ENCODE results near the gene ZEB2. TPM values are rescaled to one million over a fixed set of nuclear protein-coding genes. Genes with fewer than 3 reads are reported as not detected.

The ZEB2 gene
- total and polyA plus RNA-seq, 2 of the 13 experiments (the other 11 are each of a cell fraction or from before 2014, with no cell fraction given) = 0.07 TPM; not detected in 1

DNA sequence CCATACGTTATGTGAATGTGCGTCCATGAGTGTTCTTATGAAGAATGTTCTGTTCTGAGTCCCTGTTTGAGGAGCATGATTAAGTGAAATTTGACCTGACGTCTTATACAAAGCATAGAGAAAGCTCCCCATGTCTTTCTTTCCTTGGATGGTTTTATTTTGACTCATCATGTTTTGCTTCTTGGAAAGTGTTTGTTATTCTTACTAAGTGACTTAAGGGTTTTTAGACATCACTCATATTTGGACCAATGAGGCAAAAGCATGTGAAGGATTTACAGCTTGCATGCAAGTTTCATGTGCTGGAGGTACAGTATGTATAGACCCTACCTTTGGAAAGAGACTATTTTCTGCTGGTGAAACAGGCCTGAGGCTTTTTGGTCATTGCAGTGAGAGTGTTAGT lies 33.5 kb upstream of the ZEB2 start:
- BruUV-seq (replicated peaks) = no TSS peak
- ChIA-PET CTCF (ENCODE audit: low intra/inter-chr PET ratio, low total read pairs) (no interaction called here), POLR2A (no interaction called here)
- DNase-seq (ENCODE audit: low spot score) (no peak), FAIRE-seq (no peak), ATAC-seq (no peak)
- intact Hi-C loops (cut with micrococcal nuclease; ENCODE audit: unreplicated experiment) = no loop called here
- no peak for TF ChIP-seq ZNF20 (CRISPR knock-in tag; IDR thresholded peaks at IDR 0.05)
- TF ChIP-seq, protein P1, sequence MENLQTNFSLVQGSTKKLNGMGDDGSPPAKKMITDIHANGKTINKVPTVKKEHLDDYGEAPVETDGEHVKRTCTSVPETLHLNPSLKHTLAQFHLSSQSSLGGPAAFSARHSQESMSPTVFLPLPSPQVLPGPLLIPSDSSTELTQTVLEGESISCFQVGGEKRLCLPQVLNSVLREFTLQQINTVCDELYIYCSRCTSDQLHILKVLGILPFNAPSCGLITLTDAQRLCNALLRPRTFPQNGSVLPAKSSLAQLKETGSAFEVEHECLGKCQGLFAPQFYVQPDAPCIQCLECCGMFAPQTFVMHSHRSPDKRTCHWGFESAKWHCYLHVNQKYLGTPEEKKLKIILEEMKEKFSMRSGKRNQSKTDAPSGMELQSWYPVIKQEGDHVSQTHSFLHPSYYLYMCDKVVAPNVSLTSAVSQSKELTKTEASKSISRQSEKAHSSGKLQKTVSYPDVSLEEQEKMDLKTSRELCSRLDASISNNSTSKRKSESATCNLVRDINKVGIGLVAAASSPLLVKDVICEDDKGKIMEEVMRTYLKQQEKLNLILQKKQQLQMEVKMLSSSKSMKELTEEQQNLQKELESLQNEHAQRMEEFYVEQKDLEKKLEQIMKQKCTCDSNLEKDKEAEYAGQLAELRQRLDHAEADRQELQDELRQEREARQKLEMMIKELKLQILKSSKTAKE (CRISPR knock-in tag; IDR thresholded peaks at IDR 0.05; ENCODE audit: borderline replicate concordance) = no peak
- H3K79me2 ChIP-seq (ENCODE audit: insufficient read depth, low read length) = no peaks in the 10 kb centered on the region
- H3K4me1 ChIP-seq (ENCODE audit: insufficient read depth, low read length) = no peaks in the 10 kb centered on the region
- no peak overlapping the region for H3K9ac ChIP-seq (ENCODE audit: insufficient read depth, low read depth, low read length)
- H4K20me1 ChIP-seq (ENCODE audit: insufficient read depth, low read length) = no peaks in the 10 kb centered on the region
- no peak overlapping the region for H3K27ac ChIP-seq (ENCODE audit: extremely low read length, insufficient read depth, low read length)
- 4% methylated on average over 3 of the region's 3 CpGs for WGBS (ENCODE audit: low lambda C conversion rate)
- no peaks in the 10 kb centered on the region for H3K27me3 ChIP-seq (ENCODE audit: control insufficient read depth in 1 of 2, insufficient read depth in 2 of 2, low read length in 2 of 2)
- H2AFZ ChIP-seq (ENCODE audit: low read length) = no peak overlapping the region
- no peak overlapping the region for H3K4me3 ChIP-seq (replicated peaks in 1 of 3; ENCODE audit: insufficient read depth in 1 of 3, low read depth in 2 of 3, low read length in 3 of 3)
- no peak overlapping the region for H3K4me2 ChIP-seq (ENCODE audit: low read depth, low read length)
- H3K9me3 ChIP-seq (ENCODE audit: low read length) = no peaks in the 10 kb centered on the region
- in situ Hi-C loops (cut with HindIII; ENCODE audit: extremely low pct_ligation_motif_present, low pct_unique_long_range_greater_than_20kb) = no loop called here
- H3K36me3 ChIP-seq (replicated peaks in 1 of 2; ENCODE audit: control insufficient read depth in 1 of 2, insufficient read depth in 2 of 2, low read length in 2 of 2) = no peaks in the 10 kb centered on the region

DNA sequence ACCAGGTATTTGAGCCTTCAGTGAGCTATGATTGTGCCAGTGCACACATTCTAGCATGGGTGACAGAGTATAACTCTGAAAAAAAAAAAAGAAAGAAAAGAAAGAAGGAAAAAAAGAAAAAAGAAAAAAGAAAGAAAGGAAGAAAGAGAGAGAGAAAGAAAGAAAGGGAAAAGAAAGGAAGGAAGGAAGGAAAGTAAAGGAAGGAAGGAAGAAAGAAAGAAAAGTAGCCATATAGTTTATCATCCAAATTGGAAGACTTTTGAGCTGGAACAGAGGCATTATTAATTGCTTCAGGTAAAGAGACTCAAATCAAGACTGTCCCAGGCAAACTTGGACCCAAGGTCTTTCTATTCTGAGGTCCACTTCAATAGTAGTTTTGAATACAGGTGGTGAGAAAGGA lies 32.9 kb upstream of the ZEB2 start:
- in situ Hi-C loops (cut with HindIII; ENCODE audit: extremely low pct_ligation_motif_present, low pct_unique_long_range_greater_than_20kb) (no loop called here), intact Hi-C loops (cut with micrococcal nuclease; ENCODE audit: unreplicated experiment) (no loop called here)
- DNase-seq (ENCODE audit: low spot score) (no peak), FAIRE-seq (no peak), ATAC-seq (no peak)
- Histone ChIP-seq H3K4me1 (ENCODE audit: insufficient read depth, low read length) (no peaks in the 10 kb centered on the region), H3K27ac (ENCODE audit: extremely low read length, insufficient read depth, low read length) (no peak overlapping the region), H3K4me2 (ENCODE audit: low read depth, low read length) (no peak overlapping the region), H3K27me3 (ENCODE audit: control insufficient read depth in 1 of 2, insufficient read depth in 2 of 2, low read length in 2 of 2) (no peaks in the 10 kb centered on the region), H3K36me3 (replicated peaks in 1 of 2; ENCODE audit: control insufficient read depth in 1 of 2, insufficient read depth in 2 of 2, low read length in 2 of 2) (no peaks in the 10 kb centered on the region), H3K79me2 (ENCODE audit: insufficient read depth, low read length) (no peaks in the 10 kb centered on the region), H3K9me3 (ENCODE audit: low read length) (no peaks in the 10 kb centered on the region), H2AFZ (ENCODE audit: low read length) (no peak overlapping the region), H3K4me3 (replicated peaks in 1 of 3; ENCODE audit: insufficient read depth in 1 of 3, low read depth in 2 of 3, low read length in 3 of 3) (no peak overlapping the region), H3K9ac (ENCODE audit: insufficient read depth, low read depth, low read length) (no peak overlapping the region), H4K20me1 (ENCODE audit: insufficient read depth, low read length) (no peaks in the 10 kb centered on the region)
- no TSS peak for BruUV-seq (replicated peaks)
- TF ChIP-seq NR2F6 (IDR thresholded peaks at IDR 0.05) (no peak), NR2F6 (CRISPR knock-in tag; IDR thresholded peaks at IDR 0.05) (no peak), ZNF329 (CRISPR knock-in tag; IDR thresholded peaks at IDR 0.05; ENCODE audit: low read depth) (no peak)
- TF ChIP-seq, protein P2, sequence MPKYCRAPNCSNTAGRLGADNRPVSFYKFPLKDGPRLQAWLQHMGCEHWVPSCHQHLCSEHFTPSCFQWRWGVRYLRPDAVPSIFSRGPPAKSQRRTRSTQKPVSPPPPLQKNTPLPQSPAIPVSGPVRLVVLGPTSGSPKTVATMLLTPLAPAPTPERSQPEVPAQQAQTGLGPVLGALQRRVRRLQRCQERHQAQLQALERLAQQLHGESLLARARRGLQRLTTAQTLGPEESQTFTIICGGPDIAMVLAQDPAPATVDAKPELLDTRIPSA (CRISPR knock-in tag; IDR thresholded peaks at IDR 0.05; ENCODE audit: borderline replicate concordance) = no peak
- CTCF ChIA-PET (ENCODE audit: low intra/inter-chr PET ratio, low total read pairs) = no interaction called here
- POLR2A ChIA-PET = no interaction called here

Data from HepG2 (cell line).